Fibroblast of skin of left quadriceps (primary cell): ENCODE results near the gene TPCN2.
A peak's percentile ranks its signal among the peaks of the same experiment; 100 is the strongest.

Experiments
- DNase-seq, 2 experiments: peaks; one replicate each; pipeline ENCODE4 v3.0.0-alpha.2; 2013; ENCODE audit warnings: low read depth in 2 of 2

Gene TPCN2

DNA sequence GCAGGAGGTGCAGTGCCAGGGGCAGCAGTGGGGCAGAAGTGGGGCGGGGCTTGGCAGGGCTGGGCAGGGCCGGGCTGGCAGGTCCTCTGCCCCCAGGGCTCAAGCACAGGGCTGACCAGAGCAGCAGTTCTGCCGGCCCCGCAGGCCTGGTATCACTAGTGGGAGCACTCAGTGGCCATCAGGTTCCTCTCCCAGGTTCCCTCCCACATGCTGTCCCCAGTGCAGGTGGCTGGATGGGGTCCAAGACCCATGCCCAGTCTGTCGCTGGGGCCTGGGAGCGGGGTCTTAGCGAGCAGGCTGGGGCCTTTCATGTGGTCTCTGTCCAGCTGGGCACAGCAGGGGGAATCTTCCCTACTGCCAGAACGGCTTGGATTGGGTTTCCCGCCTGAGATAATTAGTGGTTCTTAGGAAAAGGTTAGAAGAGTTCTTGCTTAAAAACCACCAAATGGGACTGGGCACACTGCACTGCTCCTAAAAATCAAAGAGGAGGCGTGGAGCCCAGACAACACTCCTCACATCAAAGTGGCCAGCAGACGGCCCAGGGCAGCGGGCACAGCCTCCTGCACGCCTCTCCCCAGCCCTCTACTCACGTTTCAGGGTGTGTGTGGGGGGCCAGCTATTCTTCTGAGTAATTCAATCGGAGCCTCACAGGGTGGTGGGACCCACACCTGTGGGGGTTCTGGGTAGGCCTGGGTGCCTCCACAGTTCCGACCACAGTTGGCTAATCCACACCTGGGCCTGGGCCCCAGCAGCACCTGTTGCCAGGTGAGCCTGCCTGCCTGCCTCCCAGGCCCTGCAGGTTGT, 45.6 kb downstream of the TPCN2 start:
- DNase-seq: no peak

DNA sequence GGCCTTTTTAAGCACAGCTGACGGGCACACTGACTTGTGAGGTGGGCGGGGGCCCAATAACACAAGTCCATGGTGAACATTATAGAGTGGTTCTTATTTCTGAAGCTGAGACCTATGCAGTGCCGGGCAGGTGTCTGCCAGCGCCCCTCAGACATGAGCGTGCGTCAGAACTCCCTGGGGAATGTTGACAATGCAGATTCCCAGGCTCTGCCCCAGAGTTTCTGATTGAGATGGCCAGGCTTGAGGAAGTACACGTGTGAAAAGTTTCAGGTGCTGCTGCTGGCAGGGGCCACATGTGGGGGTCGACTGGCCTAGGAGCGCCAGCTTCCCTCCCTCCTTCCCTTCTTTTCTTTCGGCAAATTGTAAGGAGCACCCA, 46.2 kb downstream of the TPCN2 start:
- DNase-seq: no peak

DNA sequence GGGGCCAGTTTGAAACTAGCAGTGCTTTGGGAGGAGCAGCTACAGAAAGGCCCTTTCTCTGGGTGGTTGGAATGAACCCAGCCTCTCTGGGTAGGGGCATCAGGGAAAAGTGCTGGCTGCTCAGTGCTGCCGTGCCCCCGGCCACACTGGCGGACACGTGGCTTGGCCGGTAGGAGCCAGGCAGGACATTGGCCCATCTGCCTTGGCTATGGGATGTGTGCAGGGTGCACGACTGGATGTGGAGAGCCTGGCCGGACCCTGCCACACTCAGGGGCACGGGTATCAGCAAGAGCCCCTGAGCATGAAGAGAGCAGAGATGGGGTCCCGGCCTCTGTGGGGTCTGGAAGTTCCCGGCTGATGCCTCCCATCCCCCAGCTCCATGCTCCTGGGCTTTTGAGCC, 46.6 kb downstream of the TPCN2 start:
- DNase-seq: no peak

DNA sequence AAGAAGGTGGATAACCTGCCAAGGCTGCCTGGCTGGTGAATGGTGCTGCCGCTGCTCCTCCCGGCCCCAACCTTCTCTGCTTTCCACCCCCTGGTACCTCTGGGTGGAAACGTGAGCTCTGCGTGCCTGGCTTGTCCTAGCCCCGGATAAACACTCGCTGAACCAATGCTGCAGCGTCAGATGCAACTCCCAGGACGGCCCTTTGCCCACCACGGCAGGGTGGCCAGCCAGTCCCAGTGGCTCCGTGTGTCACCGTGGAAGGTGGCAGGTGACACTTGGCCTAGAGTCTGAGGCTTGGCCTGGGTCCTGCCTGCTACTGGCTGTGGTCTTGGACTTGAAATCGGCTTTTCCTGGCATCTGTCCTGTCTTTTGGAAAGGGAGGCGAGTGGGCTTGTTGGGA, 47.7 kb downstream of the TPCN2 start:
- no peak for DNase-seq

DNA sequence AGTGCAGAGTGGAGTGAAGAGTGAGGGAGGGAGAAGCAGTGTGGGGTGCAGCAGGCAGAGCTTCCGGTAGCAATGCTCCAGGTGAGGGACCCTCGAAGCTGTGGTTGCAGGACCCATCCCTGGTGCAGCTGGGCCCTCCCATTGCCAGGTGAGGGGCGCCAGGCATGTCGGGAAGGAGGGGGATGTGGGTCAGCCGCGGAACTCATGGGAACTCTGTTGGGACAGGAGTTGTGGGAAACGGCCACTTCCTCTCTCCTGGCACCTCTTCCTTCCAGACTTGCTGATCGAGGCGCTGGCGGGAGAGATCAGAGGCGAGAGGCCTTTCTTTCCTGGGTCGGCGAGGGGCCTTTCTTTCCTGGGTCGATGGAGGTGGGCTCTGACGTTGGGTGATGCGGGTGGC, 48.5 kb downstream of the TPCN2 start:
- no peak for DNase-seq

DNA sequence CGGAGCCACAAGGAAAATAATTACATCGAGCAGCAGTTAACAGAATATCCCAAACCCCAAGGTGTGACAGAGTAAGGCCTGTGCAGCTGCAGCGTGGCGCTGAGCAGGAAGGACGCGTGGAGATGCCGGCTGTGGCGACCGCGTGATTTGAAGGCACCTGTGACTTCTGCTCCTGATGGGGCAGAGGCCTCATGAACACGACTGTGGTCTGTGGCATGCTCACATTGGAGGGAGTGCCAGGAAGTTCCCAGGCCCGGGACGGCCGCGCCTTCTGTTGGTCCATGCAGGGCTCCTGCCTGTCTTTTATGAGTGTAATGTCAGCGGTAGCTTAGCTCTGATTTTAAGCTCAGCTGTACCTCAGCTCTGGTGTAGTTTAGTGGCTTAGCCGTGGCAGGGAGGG, 50.4 kb downstream of the TPCN2 start:
- no peak for DNase-seq

DNA sequence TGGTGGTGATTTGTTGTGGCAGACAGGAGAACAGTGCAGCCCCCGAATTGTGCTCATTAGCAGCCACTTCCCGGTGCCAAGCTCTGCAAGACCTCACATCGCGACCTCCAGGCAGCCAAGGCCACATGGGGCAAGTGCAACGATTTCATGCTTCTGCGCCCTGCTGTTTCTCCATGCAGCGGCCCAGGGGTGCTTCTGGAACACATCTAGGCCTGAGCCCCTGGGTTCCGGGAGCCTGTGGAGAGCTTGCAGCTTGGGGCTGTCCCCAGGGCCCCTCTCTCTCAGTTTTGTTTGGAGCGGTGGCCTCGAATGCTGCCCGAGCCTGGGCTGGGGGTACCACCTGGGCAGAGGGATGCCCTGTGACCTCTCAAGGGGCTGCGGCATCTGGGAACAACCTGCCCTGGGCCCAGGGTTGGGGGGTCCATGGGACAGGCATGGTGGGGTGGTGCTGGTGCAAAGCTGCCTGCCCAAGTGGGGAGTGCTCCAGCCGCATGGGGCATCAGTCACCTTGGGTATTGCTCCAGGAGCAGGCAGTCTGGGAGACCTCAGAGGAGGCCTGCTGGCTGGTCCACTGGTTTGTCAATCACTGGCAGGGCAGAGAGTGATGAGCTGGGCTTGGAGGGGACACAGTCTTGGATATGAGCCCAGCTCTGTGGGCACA, 51.9 kb downstream of the TPCN2 start:
- no peak for DNase-seq

DNA sequence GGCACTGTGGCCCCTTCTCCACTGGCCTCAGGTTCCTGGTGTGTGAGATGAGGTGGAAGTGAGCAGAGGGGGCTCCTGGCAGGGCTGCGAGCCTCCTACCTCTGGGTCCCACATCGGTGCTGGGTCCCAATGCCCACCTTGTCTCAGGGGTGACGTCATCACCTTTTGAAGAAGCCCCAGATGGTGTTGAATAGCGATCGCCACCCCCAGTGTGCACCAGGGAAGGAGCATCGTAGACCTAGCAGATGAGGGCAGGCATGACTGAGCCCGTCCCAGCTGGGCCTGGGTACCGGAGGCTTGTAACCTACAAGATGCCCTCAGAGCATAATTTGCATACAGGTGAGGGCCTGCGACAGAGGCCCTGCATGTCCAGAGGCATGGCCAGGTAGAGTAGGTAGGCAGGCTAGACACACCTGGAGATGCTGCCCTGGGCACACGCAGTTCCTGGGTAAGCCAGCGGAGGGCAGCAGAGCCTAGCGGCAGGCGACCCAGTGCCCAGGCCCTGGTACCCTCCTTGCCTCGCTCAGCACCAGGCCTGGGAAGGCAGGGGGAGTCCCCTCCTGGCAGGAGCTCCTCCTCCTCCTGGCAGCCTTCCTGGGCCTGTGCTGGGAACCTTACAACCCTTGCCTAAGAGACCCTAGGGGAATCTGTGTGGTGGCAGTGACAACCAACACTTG, 52.5 kb downstream of the TPCN2 start:
- DNase-seq: peak; percentile 42 to 43

DNA sequence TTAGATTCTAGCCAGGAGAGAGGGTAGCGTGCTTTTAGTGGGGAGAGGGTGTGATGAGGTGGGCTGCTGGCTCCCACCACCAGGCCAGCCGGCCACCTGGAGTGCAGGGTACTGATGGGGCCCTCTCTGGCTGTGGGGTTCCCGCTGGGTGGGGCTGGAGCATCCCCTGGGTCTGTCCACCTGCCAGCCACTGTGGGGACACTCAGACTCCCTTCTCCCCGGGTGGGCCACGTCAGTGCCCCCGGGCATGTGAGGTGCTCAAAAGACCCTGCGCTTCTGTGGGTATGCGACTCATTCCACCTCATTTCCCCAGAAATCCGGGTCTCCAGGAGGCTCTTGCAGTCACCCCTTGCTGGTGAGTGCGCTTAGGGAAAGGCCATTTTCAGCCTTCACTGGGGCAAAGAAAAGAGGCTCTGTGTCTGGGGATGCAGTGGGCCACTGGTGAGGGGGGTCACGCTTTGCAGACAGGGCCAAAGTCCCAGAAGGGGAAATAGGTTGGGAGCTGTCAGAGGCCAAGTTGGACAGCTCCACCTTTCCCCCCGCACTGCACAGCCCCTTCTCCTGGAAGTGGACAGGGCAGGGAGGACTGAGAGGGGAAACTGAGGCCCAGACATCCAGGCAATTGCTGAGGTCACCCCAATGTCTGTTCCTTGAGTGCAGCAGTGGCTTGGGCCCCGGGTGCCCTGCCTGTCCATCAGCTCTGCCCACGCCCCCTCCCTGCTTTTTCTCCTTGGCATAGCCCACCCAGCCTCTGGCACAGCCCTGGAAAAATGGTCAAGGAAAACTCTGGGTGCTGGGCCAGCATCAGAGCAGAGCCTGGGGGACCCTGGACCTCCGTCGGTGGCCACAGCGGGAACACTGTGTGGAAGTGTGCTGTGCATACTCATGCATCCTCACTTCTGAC, 53.3 kb downstream of the TPCN2 start:
- DNase-seq: no peak

DNA sequence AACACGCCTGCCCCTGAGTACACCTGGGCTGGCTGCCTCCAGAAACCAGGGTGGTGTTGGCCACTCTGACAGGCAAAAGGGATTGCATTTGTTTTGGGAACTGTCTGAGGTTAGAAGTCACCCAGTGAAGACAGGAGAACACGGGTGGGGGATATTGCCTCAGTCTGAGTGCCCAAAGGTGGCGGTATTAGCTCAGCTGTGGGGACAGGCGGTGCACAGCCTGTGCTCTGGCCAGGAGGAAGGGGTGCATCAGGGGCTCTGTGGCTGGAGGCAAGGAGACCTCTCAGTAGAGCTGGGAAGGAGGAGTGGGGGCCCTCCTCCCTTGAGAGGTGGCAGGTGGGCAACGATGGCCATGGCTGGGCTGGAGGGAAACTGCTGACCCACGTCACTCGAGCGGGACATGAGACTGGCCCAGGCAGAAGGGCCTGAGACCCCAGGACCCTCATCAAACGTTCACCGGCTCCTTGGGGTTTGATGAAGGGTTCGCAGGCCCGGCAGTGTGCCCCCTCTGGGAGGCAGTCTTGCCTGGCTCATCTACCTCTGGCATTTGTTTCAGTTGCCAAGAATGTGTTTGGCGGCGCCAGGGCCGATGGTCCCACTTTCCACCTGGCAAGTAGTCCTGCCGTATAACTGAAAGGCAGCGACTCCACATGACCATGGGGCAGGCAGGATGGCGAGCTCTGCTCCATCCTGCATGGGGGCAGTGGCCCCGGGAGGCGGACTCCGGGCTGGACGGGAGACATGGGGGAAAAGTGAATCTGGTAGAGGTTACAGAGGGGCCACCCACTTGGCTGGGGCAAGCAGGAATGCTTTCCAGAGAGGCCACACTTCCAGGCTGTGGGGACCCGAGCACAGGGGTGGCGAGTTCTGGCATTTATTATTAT, 54.2 kb downstream of the TPCN2 start:
- no peak for DNase-seq

DNA sequence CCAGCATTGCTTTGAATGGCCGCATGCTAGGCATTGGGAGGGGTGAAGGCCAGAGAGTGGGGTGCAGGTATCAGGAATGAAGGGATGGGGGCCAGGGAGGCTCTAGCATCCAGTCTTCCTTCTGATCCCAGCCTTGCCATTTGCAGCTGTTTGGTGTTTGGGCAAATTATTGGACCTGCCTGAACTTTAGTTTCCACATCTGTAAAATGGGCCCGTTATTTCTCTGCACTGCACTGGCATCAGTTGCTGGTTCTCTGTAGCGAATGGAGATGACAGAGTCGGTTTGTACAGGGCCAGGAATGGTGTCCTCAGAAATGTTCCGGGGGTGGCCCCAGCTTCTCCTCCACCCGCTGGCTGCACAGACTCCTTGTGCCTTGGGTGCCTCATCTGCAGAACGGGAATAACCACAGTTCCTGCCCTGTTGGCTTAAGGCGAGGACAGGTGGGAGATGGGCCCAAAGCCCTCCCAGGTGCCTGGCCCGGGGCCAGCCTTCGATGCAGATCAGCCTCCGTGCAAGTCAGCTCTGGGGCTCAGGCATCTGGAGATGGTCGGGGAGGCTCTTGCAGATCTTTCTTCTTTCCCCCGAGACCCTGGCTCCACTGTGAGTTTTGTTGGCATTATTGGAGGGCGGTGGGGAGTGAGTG, 55.6 kb downstream of the TPCN2 start:
- no peak for DNase-seq

DNA sequence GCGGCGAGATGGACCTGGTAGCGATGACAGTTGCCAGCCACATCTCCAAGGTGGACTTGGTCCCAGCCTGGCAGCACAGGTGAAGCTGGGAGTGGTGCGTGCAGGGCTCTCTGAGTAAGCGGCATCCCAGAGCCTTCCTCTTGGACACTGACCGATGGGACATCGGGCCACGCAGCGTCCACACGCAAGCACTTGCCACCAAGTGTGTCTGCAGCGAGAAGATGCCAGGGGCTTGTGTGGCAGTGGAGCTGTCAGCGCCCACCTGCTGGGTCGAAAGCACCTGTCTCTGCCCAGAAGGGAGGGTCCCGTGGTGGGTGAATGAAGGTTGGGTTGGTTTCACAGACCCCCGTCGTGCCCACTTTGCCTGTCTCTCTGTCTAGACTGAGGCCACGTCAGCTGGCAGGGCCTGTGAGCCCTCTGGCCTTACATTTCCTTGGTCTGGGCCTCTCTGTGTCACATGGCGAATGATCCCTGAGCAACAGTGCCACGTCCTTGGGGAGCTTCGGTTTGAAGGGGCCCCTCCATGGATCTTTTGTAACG, 56.2 kb downstream of the TPCN2 start:
- no peak for DNase-seq

DNA sequence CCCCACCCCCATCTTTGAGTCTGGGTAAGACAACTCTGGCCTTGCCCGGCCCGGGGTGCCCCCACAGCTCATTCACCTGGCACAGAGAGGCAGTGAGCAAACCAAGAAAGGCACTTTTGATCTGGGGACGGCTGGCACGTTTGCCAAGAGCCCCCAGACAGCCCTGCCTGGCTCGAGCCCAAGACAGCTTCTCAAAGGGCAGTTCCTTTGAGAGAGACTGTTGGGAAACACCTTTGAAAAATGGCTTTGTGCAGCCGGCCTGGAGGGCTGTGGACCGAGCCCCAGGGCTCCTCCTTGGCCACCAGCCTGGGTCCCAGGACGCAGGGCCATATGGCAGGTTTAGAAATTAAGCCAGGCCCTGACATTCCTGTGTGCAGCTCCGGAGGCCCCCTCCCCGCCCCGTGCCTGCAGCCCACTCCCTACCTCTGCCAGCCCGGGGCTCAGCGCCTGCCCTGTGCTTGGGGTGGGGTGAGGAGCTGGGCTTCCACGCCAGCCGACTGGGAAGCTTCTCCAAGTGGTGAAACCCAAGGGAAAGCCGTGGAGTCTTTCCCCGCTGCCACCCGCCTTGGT, 56.8 kb downstream of the TPCN2 start:
- no peak for DNase-seq

DNA sequence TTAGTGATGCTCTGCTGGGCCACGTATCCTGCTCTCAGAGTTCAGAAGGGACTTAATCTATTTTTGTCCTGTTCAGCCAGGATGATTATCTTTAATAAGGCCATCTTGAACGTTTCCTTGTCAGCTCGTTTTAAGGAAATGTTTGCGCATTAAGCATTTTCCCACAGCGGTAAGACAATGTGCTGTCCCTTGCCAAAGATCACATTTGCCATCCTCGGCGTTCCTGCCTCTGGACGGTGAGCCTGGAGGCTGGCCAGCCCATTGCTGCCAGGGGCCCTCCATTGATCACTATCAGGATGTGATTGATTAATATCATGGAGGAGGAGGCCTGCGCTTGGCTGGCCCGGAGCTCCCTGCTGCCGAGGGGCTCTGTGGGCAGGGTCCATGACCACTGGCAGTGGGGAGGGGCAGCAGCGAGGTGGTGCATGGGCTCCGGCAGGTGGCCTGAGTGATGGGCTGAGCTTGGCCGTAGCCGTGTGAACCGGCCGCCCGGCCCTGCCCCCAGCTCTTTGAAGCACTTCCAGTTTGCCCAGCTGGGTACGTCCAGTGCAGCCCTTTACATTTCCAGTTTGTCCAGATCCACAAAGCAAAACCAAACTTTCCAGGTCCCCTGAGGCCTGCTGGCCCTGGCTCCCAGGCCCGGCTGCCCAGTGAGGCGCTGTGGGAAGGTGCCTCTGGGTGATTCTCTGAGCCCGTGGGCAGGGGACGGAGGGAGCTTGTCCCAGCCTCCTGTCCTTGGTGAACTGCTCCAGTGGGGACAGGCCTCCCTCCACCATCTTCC, 57.5 kb downstream of the TPCN2 start:
- no peak for DNase-seq

DNA sequence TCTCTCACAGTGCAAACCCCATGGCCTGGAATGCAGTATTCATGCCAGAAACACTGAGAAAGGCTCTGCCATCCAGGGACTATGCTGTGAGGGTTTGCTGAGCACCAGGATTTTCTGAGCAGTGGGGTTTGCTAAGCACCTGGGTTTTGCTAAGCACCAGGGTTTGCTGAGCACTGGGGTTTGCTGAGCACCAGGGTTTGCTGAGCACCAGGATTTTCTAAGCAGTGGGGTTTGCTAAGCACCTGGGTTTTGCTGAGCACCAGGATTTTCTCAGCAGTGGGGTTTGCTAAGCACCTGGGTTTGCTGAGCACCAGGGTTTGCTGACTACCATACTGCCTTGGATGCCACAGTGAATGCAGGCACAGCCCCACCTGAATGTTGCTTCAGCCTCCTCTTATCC, 58.7 kb downstream of the TPCN2 start:
- no peak for DNase-seq

DNA sequence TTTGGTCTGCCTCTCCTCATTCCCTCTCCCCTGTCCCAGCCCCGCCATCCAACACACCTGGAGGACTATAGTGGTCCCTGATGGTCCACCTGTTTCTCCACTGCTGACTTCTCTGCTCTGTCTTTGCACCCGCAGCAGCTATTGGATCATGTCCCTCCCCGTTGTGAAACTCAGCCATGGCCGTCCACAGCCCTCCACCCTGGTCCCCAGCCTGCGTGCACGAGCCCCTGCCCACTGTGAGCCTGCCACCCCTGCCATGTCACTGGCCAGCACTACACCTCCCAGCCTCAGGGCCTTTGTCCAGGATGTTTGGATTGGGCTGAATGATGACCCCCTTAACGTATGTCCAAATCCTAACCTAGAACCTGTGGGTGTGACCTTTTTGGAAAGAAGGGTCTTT, 59.3 kb downstream of the TPCN2 start:
- no peak for DNase-seq

DNA sequence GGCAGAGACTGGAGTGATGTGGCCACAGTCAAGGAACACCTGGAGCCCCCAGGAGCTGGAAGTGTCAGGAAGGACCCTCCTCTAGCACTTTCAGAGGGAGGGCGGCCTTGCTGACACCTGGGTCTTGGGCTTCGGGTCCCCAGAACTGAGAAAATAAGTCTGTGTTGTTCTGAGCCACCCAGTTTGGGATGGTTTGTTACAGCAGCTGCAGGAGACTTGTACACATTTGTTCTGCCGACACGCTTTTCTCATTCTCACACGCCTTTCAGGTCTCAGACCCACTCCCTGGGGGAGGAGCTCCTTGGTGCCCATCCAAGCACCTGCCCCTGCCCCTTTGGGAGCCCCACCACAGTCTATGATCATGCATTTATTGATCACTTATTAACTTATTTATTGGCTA, 59.8 kb downstream of the TPCN2 start:
- DNase-seq: no peak

DNA sequence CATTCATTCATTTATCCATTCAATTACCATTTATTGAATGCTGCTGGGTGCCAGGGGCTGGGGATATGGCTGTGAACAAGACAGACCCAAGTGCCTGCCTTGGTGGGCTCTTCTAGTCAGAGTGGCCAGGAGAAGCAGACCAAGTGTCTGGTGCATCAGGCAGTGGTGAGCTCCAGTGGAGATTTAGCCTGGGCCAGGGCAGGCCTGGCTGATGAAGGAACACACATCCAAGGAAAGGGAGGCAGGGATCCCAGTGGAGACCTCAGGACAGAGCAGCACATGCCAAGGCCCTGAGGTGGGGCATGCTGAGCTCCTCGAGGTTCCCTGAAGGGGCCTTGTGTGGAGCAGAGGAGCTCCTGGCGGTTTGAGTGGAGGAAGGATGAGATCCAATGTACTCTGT, 60.4 kb downstream of the TPCN2 start:
- no peak for DNase-seq

DNA sequence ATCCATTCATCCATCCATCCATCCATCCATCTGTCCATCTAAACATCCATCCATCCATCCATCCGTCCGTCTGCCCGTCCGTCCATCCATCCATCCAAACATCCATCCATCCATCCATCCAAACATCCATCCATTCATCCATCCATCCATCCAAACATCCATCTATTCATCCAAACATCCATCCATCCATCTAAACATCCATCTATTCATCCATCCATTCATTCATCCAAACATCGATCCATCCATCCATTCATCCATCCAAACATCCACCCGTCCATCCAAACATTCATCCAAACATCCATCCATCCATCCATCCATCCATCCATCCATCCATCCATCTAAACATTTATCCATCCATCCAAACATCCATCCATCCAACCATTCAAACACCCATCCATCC, 61.7 kb downstream of the TPCN2 start:
- no peak for DNase-seq
